ENCODE results near the gene TEX261. TPM values are rescaled to one million over a fixed set of nuclear protein-coding genes. Genes with fewer than 3 reads are reported as not detected.

The TEX261 gene
- total and polyA plus RNA-seq, 2 donors (not counting 3 experiments of a cell fraction or from before 2014, with no cell fraction given) = 71.2 to 98.1 TPM

GRCh38 chr2:70979626-70980025, 15.0 kb downstream of the TEX261 start:
- Histone ChIP-seq H4K20me1 (replicated peaks; ENCODE audit: control insufficient read depth, extremely low read depth, insufficient read depth, low read length) (no peaks in the 10 kb centered on the region), H3K4me1 (ENCODE audit: control insufficient read depth, extremely low read depth, insufficient read depth, low read length) (peaks cover 13% of the 10 kb centered on the region), H3K9me3 (replicated peaks; ENCODE audit: control insufficient read depth, insufficient read depth, low read length) (no peaks in the 10 kb centered on the region), H3K9ac (replicated peaks; ENCODE audit: extremely low read depth, insufficient read depth, low read length) (no peak overlapping the region), H3K9me1 (replicated peaks; ENCODE audit: control insufficient read depth, extremely low read depth, insufficient read depth, low read length) (no peaks in the 10 kb centered on the region), H3K79me2 (ENCODE audit: control insufficient read depth, insufficient read depth, low read length) (no peaks in the 10 kb centered on the region), H2AFZ (ENCODE audit: low read depth, low read length) (no peak overlapping the region), H3K4me2 (ENCODE audit: insufficient read depth, low read length) (no peak overlapping the region), H3K36me3 (ENCODE audit: control insufficient read depth in 2 of 2, extremely low read depth in 1 of 2, insufficient read depth in 2 of 2, low read length in 2 of 2) (no peaks in the 10 kb centered on the region), H3K4me3 (replicated peaks in 1 of 3; ENCODE audit: insufficient read depth in 1 of 3, low read depth in 1 of 3, low read length in 3 of 3) (no peak overlapping the region), H3K27me3 (ENCODE audit: control insufficient read depth in 2 of 2, insufficient read depth in 2 of 2, low read length in 2 of 2) (peaks cover 0 to 2% of the 10 kb centered on the region in 2 experiments), H3K27ac (ENCODE audit: insufficient read depth, low read depth, low read length) (no peak overlapping the region)
- no TSS peak for BruUV-seq (replicated peaks)
- FAIRE-seq (no peak), DNase-seq (ENCODE audit: low read depth, low spot score) (no peak)
- TF ChIP-seq JUN (IDR thresholded peaks at IDR 0.05; ENCODE audit: borderline replicate concordance, insufficient read depth, insufficient read length, low read depth) (no peak), MYC (IDR thresholded peaks at IDR 0.05; ENCODE audit: low read depth, low read length) (no peak), CTCF (IDR thresholded peaks at IDR 0.05; ENCODE audit: extremely low read depth in 1 of 2, insufficient read depth in 1 of 2, low read depth in 1 of 2, low read length in 2 of 2) (no peak), MAX (IDR thresholded peaks at IDR 0.05; ENCODE audit: insufficient read depth, insufficient read length) (no peak), POLR2AphosphoS5 (IDR thresholded peaks at IDR 0.05; ENCODE audit: insufficient read depth, low read depth, low read length) (no peak), POLR2A (IDR thresholded peaks at IDR 0.05; ENCODE audit: low read depth, low read length) (no peak), GATA2 (IDR thresholded peaks at IDR 0.05; ENCODE audit: insufficient read depth, insufficient read length, low read depth, low read length) (no peak), FOS (IDR thresholded peaks at IDR 0.05; ENCODE audit: borderline replicate concordance, insufficient read depth, low read length) (no peak), EZH2 (IDR thresholded peaks at IDR 0.05; ENCODE audit: borderline replicate concordance, low read depth, low read length, severe bottlenecking) (no peak)
- CTCF ChIA-PET = interaction anchor here (0.6 to 3.9 kb wide), 5 partner anchors 13 to 22 kb away, joined by 4 to 49 read pairs (median 5); no protein-coding TSS in a partner anchor
- POLR2A ChIA-PET = no interaction called here
- intact Hi-C loops (cut with micrococcal nuclease) = no loop called here
- dilution Hi-C loops (cut with MboI; ENCODE audit: extremely low pct_ligation_motif_present, low sequenced_read_pairs) = no loop called here

Measured in endothelial cell of umbilical vein (primary cell).